ENCODE results near the gene FSCB.
"Not testable (repeated sequence)": the region's sequence is repeated elsewhere in the genome, so short reads cannot be mapped to it uniquely, and the experiment has no call there.

Gene FSCB

GRCh38 chr14:44507183-44507582 is at the start of gene FSCB:
Gene FSCB (minus strand): TSS chr14:44507283. CDS start chr14:44506987, 296 bp downstream.
- no peaks in the 10 kb centered on the region for H3K36me3 Mint-ChIP-seq (ENCODE audit: insufficient read depth)
- ATAC-seq (replicated peaks; ENCODE audit: extremely low read depth, poor library complexity, severe bottlenecking) (no peak), DNase-seq (ENCODE audit: low spot score in 2 of 2) (no peak)
- no peaks in the 10 kb centered on the region for H3K4me1 Mint-ChIP-seq
- no peak within 1 kb of the TSS for H3K27ac Mint-ChIP-seq (ENCODE audit: low read depth)
- H3K27me3 Mint-ChIP-seq = no peaks in the 10 kb centered on the region
- peaks cover 10% of the 10 kb centered on the region for H3K9me3 Mint-ChIP-seq
- no peak within 1 kb of the TSS for H3K4me3 Mint-ChIP-seq

GRCh38 chr14:44531658-44532057 is 24.6 kb upstream of the FSCB start:
- no peaks in the 10 kb centered on the region for H3K36me3 Mint-ChIP-seq (ENCODE audit: insufficient read depth)
- H3K9me3 Mint-ChIP-seq = peaks cover 6% of the 10 kb centered on the region
- H3K27ac Mint-ChIP-seq (ENCODE audit: low read depth) = no peak overlapping the region
- no peak for DNase-seq (ENCODE audit: low spot score in 2 of 2)
- H3K4me1 Mint-ChIP-seq = no peaks in the 10 kb centered on the region
- H3K4me3 Mint-ChIP-seq = no peak overlapping the region
- H3K27me3 Mint-ChIP-seq = no peaks in the 10 kb centered on the region
- ATAC-seq (replicated peaks; ENCODE audit: extremely low read depth, poor library complexity, severe bottlenecking) = no peak

GRCh38 chr14:44530475-44530874 is 23.4 kb upstream of the FSCB start:
- no peak for ATAC-seq (replicated peaks; ENCODE audit: extremely low read depth, poor library complexity, severe bottlenecking)
- Mint-ChIP-seq H3K4me1 (no peaks in the 10 kb centered on the region), H3K4me3 (no peak overlapping the region), H3K9me3 (peaks cover 6% of the 10 kb centered on the region), H3K36me3 (ENCODE audit: insufficient read depth) (no peaks in the 10 kb centered on the region), H3K27me3 (no peaks in the 10 kb centered on the region), H3K27ac (ENCODE audit: low read depth) (no peak overlapping the region)
- DNase-seq (ENCODE audit: low spot score in 2 of 2) = no peak

- Mint-ChIP-seq H3K4me1 (no peaks in the 10 kb centered on the region), H3K36me3 (ENCODE audit: insufficient read depth) (no peaks in the 10 kb centered on the region), H3K27me3 (no peaks in the 10 kb centered on the region), H3K4me3 (no peak overlapping the region), H3K27ac (ENCODE audit: low read depth) (no peak overlapping the region), H3K9me3 (peaks cover 6% of the 10 kb centered on the region)
- ATAC-seq (replicated peaks; ENCODE audit: extremely low read depth, poor library complexity, severe bottlenecking) = no peak
- no peak for DNase-seq (ENCODE audit: low spot score in 2 of 2)
Observed at GRCh38 chr14:44529026-44529425, 21.9 kb upstream of the FSCB start.

- H3K4me3 Mint-ChIP-seq = no peak overlapping the region
- H3K27ac Mint-ChIP-seq (ENCODE audit: low read depth) = no peak overlapping the region
- H3K4me1 Mint-ChIP-seq = no peaks in the 10 kb centered on the region
- H3K9me3 Mint-ChIP-seq = no peaks in the 10 kb centered on the region
- DNase-seq (ENCODE audit: low spot score in 2 of 2) = no peak
- no peak for ATAC-seq (replicated peaks; ENCODE audit: extremely low read depth, poor library complexity, severe bottlenecking)
- H3K27me3 Mint-ChIP-seq = no peaks in the 10 kb centered on the region
- no peaks in the 10 kb centered on the region for H3K36me3 Mint-ChIP-seq (ENCODE audit: insufficient read depth)
Observed at GRCh38 chr14:44528180-44528579, 21.1 kb upstream of the FSCB start.

GRCh38 chr14:44525237-44525636 is 18.2 kb upstream of the FSCB start:
- H3K27ac Mint-ChIP-seq (ENCODE audit: low read depth) = no peak overlapping the region
- ATAC-seq (replicated peaks; ENCODE audit: extremely low read depth, poor library complexity, severe bottlenecking) (no peak), DNase-seq (ENCODE audit: low spot score in 2 of 2) (no peak)
- no peak overlapping the region for H3K4me3 Mint-ChIP-seq
- H3K4me1 Mint-ChIP-seq = no peaks in the 10 kb centered on the region
- no peaks in the 10 kb centered on the region for H3K27me3 Mint-ChIP-seq
- H3K36me3 Mint-ChIP-seq (ENCODE audit: insufficient read depth) = no peaks in the 10 kb centered on the region
- H3K9me3 Mint-ChIP-seq = no peaks in the 10 kb centered on the region

GRCh38 chr14:44515668-44516067 is 8.6 kb upstream of the FSCB start:
- not testable (repeated sequence) for H3K36me3 Mint-ChIP-seq (ENCODE audit: insufficient read depth); H3K4me1 Mint-ChIP-seq; H3K27ac Mint-ChIP-seq (ENCODE audit: low read depth); H3K4me3 Mint-ChIP-seq; DNase-seq (ENCODE audit: low spot score in 2 of 2); H3K27me3 Mint-ChIP-seq; ATAC-seq (replicated peaks; ENCODE audit: extremely low read depth, poor library complexity, severe bottlenecking)
- peaks cover 43% of the 10 kb centered on the region for H3K9me3 Mint-ChIP-seq

GRCh38 chr14:44508834-44509233 is 1.8 kb upstream of the FSCB start:
- DNase-seq (ENCODE audit: low spot score in 2 of 2) (no peak), ATAC-seq (replicated peaks; ENCODE audit: extremely low read depth, poor library complexity, severe bottlenecking) (no peak)
- H3K4me1 Mint-ChIP-seq = no peaks in the 10 kb centered on the region
- peaks cover 20% of the 10 kb centered on the region for H3K9me3 Mint-ChIP-seq
- no peaks in the 10 kb centered on the region for H3K36me3 Mint-ChIP-seq (ENCODE audit: insufficient read depth)
- no peak overlapping the region for H3K4me3 Mint-ChIP-seq
- no peak overlapping the region for H3K27ac Mint-ChIP-seq (ENCODE audit: low read depth)
- no peaks in the 10 kb centered on the region for H3K27me3 Mint-ChIP-seq

GRCh38 chr14:44505588-44505987 is 1.5 kb downstream of the FSCB start:
- H3K27me3 Mint-ChIP-seq = no peaks in the 10 kb centered on the region
- DNase-seq (ENCODE audit: low spot score in 2 of 2) (no peak), ATAC-seq (replicated peaks; ENCODE audit: extremely low read depth, poor library complexity, severe bottlenecking) (no peak)
- H3K4me1 Mint-ChIP-seq = no peaks in the 10 kb centered on the region
- H3K4me3 Mint-ChIP-seq = no peak overlapping the region
- H3K27ac Mint-ChIP-seq (ENCODE audit: low read depth) = no peak overlapping the region
- peaks cover 12% of the 10 kb centered on the region for H3K9me3 Mint-ChIP-seq
- no peaks in the 10 kb centered on the region for H3K36me3 Mint-ChIP-seq (ENCODE audit: insufficient read depth)

GRCh38 chr14:44497148-44497547 is 9.9 kb downstream of the FSCB start:
- peaks cover 26% of the 10 kb centered on the region for H3K9me3 Mint-ChIP-seq
- H3K4me3 Mint-ChIP-seq = no peak overlapping the region
- no peaks in the 10 kb centered on the region for H3K36me3 Mint-ChIP-seq (ENCODE audit: insufficient read depth)
- no peak for DNase-seq (ENCODE audit: low spot score in 2 of 2)
- ATAC-seq (replicated peaks; ENCODE audit: extremely low read depth, poor library complexity, severe bottlenecking) = no peak
- no peaks in the 10 kb centered on the region for H3K4me1 Mint-ChIP-seq
- no peak overlapping the region for H3K27ac Mint-ChIP-seq (ENCODE audit: low read depth)
- no peaks in the 10 kb centered on the region for H3K27me3 Mint-ChIP-seq

- DNase-seq (ENCODE audit: low spot score in 2 of 2) (no peak), ATAC-seq (replicated peaks; ENCODE audit: extremely low read depth, poor library complexity, severe bottlenecking) (no peak)
- Mint-ChIP-seq H3K36me3 (ENCODE audit: insufficient read depth) (no peaks in the 10 kb centered on the region), H3K4me3 (no peak overlapping the region), H3K27ac (ENCODE audit: low read depth) (no peak overlapping the region), H3K27me3 (no peaks in the 10 kb centered on the region), H3K9me3 (peaks cover 20% of the 10 kb centered on the region), H3K4me1 (no peaks in the 10 kb centered on the region)
Observed at GRCh38 chr14:44494137-44494536, 12.9 kb downstream of the FSCB start.

GRCh38 chr14:44490966-44491365 is 16.1 kb downstream of the FSCB start:
- Mint-ChIP-seq H3K27ac (ENCODE audit: low read depth) (no peak overlapping the region), H3K36me3 (ENCODE audit: insufficient read depth) (no peaks in the 10 kb centered on the region), H3K27me3 (no peaks in the 10 kb centered on the region), H3K9me3 (peaks cover 15% of the 10 kb centered on the region), H3K4me1 (no peaks in the 10 kb centered on the region), H3K4me3 (no peak overlapping the region)
- ATAC-seq (replicated peaks; ENCODE audit: extremely low read depth, poor library complexity, severe bottlenecking) (no peak), DNase-seq (ENCODE audit: low spot score in 2 of 2) (no peak)

GRCh38 chr14:44477953-44478352 is 29.1 kb downstream of the FSCB start:
- Mint-ChIP-seq H3K4me1 (no peaks in the 10 kb centered on the region), H3K4me3 (no peak overlapping the region), H3K27me3 (no peaks in the 10 kb centered on the region), H3K9me3 (peaks cover 40% of the 10 kb centered on the region), H3K27ac (ENCODE audit: low read depth) (no peak overlapping the region), H3K36me3 (ENCODE audit: insufficient read depth) (no peaks in the 10 kb centered on the region)
- no peak for DNase-seq (ENCODE audit: low spot score in 2 of 2)
- no peak for ATAC-seq (replicated peaks; ENCODE audit: extremely low read depth, poor library complexity, severe bottlenecking)

- no peak overlapping the region for H3K4me3 Mint-ChIP-seq
- peaks cover 16% of the 10 kb centered on the region for H3K9me3 Mint-ChIP-seq
- no peak overlapping the region for H3K27ac Mint-ChIP-seq (ENCODE audit: low read depth)
- ATAC-seq (replicated peaks; ENCODE audit: extremely low read depth, poor library complexity, severe bottlenecking) (no peak), DNase-seq (ENCODE audit: low spot score in 2 of 2) (no peak)
- H3K4me1 Mint-ChIP-seq = no peaks in the 10 kb centered on the region
- no peaks in the 10 kb centered on the region for H3K27me3 Mint-ChIP-seq
- no peaks in the 10 kb centered on the region for H3K36me3 Mint-ChIP-seq (ENCODE audit: insufficient read depth)
Observed at GRCh38 chr14:44468771-44469170, 38.3 kb downstream of the FSCB start.

Data from central memory CD8-positive, alpha-beta T cell (primary cell).